ENCODE data around the gene ATP6V1C2.
"Not testable (repeated sequence)": the region's sequence is repeated elsewhere in the genome, so short reads cannot be mapped to it uniquely, and the experiment has no call there.

DNA sequence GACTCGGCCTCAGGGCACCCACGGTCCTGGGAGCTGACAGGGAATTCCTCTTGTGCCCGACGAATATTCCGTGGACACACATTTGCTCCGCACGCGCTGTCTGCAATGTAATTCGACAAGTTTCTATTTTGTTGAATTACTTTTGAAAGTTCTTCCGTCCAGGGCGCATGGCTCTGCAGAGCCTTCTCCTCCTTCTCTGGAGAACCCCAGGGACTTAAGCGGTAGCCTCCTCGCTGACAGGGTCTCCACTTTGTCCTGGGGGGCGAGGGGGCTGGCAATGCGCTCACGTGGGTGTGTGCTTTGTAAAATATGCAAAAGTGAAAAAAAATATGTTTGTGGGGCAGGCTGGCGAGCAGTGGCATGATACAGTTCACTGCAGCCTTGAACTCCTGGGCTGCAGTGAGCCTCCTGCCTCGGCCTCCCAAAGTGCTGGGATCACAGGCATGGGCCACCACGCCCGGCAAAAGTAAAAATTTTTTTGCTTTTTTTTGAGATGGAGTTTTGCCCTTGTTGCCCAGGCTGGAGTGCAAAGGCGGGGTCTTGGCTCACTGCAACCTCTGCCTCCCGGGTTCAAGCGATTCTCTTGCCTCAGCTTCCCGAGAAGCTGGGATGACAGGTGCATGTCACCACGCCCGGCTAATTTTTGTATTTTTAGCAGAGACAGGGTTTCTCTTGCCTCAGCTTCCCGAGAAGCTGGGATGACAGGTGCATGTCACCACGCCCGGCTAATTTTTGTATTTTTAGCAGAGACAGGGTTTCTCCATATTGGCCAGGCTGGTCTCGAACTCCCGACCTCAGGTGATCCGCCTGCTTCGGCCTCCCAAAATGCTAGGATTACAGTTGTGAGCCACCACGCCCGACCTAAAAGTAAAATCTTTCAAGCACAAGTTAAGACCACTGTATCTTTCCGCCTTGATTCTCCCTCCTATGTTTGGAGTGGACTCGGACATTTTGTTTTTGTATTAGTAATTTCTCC lies 92.0 kb downstream of the ATP6V1C2 start:
- TF ChIP-seq, protein P1, sequence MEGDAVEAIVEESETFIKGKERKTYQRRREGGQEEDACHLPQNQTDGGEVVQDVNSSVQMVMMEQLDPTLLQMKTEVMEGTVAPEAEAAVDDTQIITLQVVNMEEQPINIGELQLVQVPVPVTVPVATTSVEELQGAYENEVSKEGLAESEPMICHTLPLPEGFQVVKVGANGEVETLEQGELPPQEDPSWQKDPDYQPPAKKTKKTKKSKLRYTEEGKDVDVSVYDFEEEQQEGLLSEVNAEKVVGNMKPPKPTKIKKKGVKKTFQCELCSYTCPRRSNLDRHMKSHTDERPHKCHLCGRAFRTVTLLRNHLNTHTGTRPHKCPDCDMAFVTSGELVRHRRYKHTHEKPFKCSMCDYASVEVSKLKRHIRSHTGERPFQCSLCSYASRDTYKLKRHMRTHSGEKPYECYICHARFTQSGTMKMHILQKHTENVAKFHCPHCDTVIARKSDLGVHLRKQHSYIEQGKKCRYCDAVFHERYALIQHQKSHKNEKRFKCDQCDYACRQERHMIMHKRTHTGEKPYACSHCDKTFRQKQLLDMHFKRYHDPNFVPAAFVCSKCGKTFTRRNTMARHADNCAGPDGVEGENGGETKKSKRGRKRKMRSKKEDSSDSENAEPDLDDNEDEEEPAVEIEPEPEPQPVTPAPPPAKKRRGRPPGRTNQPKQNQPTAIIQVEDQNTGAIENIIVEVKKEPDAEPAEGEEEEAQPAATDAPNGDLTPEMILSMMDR (conservative IDR thresholded peaks at IDR 0.05 in 1 of 2, IDR thresholded peaks at IDR 0.05 in 1 of 2; ENCODE audit: low read depth in 1 of 2, low read length in 2 of 2) = not testable (repeated sequence)
- not testable (repeated sequence) for TF ChIP-seq EZH2 (IDR thresholded peaks at IDR 0.05; ENCODE audit: low read length, missing control alignments)
